ENCODE measurements around the gene IFI30. TPM values are rescaled to one million over a fixed set of nuclear protein-coding genes. Genes with fewer than 3 reads are reported as not detected.
A peak's percentile ranks its signal among the peaks of the same experiment; 100 is the strongest.

Gene IFI30
- total RNA-seq, 2 donors from 2014 or later, result 60.7 to 76.7 TPM

DNA sequence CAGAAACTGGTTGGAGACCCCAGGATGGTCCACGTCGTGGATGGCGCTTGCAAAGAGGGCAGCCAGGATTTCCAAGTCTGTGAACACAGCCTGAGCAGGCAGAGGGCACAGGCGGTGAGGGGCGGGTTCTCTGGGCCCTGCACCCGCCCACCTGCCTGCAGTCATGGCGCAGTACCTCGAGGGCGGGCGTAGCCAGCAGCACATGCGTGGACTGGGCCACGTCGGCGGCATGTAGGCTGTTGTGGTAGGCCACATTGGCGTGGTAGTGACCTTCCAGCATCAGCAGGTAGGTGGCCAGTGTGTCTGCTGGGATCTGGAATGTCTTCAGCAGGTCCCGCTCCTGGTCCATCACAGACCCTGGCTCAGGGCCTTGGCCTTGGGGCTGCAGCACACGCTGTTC is 44.5 kb downstream of the IFI30 start:
- intact Hi-C loops (cut with DNase I), result no loop called here
- DNase-seq (ENCODE audit: low spot score), result no peak

DNA sequence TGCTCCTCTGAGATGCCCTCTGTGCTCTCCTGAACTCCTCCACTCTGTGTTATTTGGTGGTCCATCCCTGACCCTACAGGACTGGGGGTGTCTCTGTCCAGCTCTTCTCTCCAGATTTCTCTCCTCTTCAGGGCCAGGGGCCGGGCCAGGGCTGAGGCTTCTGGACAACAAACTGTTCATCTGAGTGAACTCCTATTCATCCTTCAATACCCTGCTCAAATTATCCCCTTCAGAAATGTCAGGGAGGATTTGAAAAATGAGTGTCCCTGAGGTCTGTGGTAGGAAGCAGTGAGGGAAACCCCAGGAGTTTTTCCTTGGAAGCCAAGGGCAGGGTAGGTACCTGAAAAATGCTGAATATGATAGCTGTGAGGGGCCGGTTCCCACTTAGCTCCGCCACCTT is 45.0 kb downstream of the IFI30 start:
- no peak for DNase-seq (ENCODE audit: low spot score)
- intact Hi-C loops (cut with DNase I), result no loop called here

DNA sequence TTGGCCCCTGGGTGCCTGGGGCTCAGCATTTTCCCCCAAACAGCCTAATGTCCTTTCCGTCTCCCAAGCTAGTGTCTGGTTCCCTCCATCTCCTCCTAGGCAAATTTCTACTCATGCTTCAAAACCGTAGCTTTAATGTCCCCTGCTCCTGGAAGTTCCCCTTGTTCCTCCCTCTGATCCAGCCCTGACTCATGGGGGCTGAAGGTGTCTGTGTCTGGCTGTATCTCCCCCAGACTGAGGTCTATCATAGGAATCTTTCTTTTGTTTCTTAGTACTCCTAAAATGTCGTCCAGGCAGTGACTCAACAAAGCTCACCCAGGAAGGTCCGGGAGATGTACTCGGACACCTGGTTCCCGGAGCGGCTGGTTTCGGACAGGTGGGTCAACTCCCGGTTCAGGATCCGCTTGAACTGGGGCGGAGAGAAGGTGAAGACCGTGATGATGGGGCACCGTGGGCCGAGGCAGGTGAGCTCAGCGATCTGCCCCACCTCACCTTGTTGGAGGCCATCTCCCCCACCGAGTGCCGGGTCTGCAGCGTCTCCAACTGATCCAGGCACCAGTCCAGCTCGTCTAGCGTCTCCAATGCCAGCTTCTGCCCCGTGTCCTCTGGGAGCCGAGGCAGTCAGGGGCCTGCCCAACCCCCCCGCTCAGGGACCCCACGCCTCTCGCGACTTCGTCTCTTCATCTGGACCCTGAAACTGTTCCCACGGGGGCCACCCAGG is 46.5 kb downstream of the IFI30 start:
- DNase-seq (ENCODE audit: low spot score), result no peak
- intact Hi-C loops (cut with DNase I), result no loop called here

DNA sequence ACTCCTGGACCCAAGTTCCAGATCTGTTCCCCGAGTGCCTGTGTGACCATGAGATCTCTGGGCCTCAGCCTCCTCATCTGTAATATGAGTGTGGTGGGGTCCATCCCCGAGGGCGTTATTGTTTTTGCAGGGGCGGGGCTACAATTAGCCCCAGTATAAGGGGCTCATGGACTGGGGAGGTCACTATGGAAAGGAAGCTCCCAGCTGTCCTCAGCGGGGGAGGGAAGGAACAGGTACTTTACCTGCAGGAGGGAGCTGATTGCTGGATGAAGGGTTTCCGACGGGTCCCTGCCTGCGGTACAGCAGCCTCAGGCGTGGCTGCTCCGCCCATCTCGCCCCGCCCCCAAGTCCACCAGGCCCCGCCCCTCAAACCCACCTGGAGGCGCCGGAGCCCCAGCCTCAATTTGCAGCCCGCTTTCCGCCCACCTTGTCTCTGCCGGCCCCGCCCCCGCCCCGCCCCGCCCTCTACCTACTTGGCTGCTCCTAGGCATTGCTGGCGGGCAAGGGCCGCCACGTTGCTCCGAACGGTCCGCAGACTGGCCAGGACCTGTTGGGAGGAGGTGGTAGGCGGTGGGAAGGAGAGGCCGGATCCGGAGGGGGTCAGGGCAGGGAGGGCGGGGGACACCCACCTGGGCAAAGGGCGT is 47.1 kb downstream of the IFI30 start:
- no peak for DNase-seq (ENCODE audit: low spot score)
- intact Hi-C loops (cut with DNase I), result no loop called here

DNA sequence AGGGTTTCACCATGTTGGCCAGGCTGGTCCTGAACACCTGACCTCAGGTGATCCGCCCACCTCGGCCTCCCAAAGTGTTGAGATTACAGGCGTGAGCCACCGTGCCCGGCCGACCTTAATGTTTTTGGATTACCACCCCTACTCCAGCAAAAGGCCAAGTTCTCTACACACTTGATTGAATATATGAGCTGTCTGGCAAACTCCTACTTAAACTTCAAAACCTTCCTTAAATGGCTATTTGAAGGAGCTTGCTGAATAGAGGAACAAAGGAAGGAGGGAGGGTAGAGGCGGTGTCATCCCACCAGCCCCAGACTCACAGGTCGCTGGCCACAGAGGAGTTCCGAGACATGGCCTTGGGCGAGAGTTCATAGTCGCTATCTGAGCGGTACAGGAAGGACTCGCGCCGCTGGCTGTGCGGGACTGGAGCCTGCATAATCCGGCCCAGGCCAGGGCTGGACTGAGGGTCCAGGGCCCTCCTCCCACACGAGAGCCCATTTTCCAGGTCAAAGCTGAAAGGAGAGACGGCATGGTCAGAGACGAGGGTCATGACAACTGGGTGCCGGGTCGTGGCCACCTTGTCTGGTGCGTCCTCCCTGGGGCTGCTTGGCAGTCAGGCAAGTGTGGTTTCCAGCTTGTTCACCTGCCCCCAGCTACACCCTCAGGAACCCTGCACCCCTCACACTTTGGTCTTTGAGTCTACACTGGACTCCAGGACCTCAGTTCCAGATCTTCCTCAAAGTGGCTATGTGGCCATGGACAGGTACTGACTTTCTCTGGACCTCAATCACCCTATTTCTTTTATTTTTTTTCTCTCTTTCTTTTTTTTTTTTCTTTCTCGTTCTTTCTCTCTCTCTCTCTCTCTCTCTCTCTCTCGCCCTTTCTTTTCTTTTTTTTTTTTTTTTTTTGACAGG is 48.5 kb downstream of the IFI30 start:
- no peak for DNase-seq (ENCODE audit: low spot score)
- intact Hi-C loops (cut with DNase I), result no loop called here

DNA sequence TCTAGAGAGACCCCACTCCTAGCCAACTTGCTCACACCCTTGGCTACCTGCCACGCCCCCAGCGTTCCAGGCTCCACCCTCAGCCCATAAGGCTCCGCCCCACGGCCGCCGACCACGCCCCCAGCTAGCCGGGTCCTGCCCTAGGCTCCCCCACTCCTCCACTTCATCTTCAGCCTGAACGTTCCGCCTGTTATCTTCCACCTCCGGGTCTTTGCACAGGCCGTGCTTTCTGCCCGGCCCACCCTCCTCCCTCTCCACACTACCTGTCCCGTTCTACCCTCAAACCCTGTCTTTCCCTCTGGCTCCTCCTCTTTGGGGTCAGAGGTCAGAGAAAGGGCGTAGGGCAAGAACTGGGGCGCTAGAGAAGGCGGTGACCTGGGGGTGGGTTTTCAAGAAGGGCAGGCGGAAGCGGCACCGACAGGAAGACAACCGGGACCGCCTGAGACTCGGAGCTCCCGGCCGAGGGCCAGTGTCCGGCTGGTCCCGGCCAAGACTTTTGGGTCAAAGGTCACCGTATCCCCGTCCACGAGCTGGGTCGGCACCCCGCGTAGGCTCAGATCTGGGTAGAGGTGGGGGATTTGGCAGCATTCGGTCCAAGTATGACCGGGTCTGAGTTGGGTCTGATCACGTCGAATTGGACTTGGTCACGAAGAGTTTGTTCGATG is 50.4 kb downstream of the IFI30 start:
- DNase-seq (ENCODE audit: low spot score), result no peak
- intact Hi-C loops (cut with DNase I), result no loop called here

DNA sequence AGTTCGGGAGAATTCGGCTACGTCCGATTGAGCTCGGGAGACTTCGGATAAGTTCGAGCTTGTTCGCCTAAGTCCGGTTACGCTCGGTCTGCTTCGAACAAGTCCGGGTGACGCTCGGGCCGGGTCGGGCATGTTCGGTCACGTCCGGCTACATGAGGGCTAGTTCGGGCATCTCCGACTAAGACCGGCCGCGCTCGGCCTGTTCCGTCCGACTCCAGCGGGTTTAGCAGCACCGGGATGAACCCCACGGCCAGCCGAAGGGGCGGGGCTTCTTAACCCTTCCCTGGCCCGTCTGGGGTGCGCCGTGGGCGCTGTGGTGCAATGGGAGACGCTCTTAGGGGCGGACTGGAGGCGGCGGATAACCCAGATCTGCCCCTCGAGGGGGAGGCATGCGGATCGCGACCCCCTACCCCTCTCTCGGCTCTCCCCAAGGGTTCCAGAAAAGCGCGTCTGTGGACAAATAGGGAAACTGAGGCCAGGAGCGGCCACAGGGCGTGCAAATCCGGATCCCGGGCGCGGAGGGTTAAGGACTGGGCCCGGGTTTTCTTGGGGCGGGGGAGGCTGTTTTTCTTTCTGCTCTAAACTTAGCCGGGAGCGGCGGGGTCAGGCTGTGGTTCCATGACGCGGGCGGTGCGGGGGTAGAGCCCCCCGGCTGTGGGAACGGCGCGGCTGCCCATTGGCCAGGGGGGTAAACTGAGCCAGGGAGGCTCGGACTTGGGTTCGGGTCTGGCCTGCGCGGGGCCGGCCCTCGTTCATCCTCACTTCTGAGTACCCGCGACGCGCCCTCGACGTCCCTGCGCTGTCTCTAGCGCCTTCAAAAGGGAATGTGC is 51.1 kb downstream of the IFI30 start:
- intact Hi-C loops (cut with DNase I), result no loop called here
- peak; percentile 100 for DNase-seq (ENCODE audit: low spot score)

DNA sequence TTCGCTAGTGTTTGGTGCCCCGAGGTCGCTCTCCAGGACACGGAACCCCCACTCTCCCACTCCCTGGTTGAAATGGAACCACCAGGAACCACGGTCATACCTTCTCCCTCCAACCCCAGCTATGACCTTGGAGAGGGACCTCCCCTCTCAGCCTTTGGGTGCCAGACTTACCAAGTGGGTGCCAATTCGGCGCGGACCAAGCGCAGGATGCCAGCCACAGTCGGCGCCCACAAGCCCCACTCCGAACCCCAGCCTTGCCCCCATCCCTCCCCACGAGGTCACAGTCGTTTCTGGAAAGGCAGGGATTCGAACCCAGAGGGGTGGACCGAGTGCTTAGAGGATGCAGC is 51.7 kb downstream of the IFI30 start:
- intact Hi-C loops (cut with DNase I), result no loop called here
- no peak for DNase-seq (ENCODE audit: low spot score)

DNA sequence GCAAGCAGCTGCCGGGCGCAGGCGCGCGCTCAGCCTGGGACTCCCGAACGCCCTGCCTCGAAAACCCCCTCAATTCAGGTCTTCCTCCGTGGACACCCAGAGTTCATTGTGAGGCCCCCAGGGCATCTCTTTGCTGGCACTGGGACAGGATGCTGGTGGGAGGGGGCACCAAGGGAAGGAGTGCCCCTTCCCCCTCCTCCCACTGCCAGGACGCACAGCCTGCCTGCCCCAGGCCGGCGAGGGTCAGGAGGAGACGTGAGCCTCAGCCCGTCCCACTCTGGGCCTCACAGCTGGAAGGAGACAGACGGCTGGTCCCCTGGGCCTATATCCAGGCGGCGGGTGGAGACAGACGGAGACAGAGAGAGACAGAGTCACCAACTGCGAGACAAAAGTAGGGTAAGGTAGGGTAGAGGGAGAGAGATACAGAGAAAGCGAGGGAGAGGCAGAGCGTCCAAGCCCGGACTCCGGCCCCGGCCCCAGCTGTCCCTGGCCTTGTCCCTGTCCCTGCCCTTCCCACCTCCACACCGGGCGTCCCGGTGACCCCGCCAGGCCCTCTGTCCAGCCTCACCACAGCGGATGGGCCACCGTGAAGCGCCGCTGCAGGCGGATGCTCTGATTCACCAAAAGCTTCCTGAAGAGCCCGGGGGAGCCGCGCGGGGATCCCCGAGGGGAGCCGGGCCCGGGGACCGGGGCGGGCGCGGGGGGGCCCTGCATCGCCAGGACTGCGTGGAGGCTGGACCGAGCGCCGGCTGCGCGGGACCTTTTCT is 52.3 kb downstream of the IFI30 start, which contains the start of gene PDE4C:
PDE4C (minus strand) TSS at position 737 of the 767 bp plus-strand sequence; CDS start at position 714, 23 bp downstream.
- no peak for DNase-seq (ENCODE audit: low spot score)
- intact Hi-C loops (cut with DNase I), result no loop called here

DNA sequence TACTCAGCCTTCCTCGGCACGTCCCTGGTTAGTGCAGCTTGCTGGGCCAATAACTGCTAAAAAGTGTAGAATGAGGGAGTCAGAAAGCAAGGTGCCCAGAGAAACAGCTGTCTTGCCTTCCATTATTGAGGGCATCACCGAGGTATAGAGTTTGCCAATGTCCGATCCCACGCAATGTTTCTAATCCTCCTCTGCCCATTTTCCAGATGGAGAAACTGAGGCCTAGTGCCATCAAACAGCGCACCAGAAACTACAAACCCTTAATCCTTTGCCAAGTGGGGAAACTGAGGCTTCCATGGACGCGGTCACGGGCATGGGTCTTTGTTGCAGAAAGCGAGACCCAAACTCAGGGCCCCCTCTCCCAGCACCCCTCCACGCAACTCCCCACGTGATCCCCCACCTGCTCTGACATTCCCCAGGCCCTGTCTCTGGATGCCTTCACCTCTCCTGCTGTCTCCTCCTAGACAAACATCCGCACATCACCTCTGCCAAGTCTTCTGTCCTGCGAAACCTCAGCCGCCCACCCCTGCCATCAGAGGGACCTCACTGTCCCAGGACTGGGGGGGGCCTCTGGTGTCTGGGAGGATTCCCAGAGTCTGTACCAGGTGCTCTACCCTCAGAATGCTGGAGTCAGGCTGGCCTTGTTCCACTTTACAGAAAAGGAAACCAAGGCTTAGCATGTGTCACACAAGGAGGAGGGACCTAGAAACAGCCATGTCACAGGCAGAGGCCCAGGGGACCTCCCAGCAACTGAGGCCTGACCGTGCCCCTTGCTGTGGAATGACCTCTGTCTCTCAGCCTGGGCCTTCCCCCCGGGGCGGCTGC is 53.6 kb downstream of the IFI30 start:
- DNase-seq (ENCODE audit: low spot score), result no peak
- intact Hi-C loops (cut with DNase I), result no loop called here

Other genes with a start within 250 kb of the IFI30 start
- 10 to 100 TPM; 48.5 to 73.0 TPM for gene CCDC124, start 240.8 kb upstream of the IFI30 start, total RNA-seq
- under 1 TPM in 1 of 2 donors, not detected in 1; 0.33 TPM for gene KCNN1, start 206.7 kb upstream of the IFI30 start, total RNA-seq
- 10 to 100 TPM; 21.0 to 25.2 TPM for gene ARRDC2, start 165.6 kb upstream of the IFI30 start, total RNA-seq
- 1 to 10 TPM; 1.7 to 2.3 TPM for gene IL12RB1, start 86.9 kb upstream of the IFI30 start, total RNA-seq
- 1 to 10 TPM; 5.6 to 7.1 TPM for gene MAST3, start 76.0 kb upstream of the IFI30 start, total RNA-seq
- gene PIK3R2, start 20.6 kb upstream of the IFI30 start, total RNA-seq, result 10 to 100 TPM; 11.5 to 13.0 TPM
- gene MPV17L2, start 19.4 kb downstream of the IFI30 start, total RNA-seq, result 1 to 10 TPM; 6.1 to 6.6 TPM
- gene RAB3A, start 30.2 kb downstream of the IFI30 start, total RNA-seq, result 1 to 10 TPM; 1.9 to 2.9 TPM
- gene PDE4C, start 52.6 kb downstream of the IFI30 start, total RNA-seq, result 1 to 10 TPM in 1 of 2 donors, under 1 TPM in 1; 0.90 to 1.1 TPM
- gene IQCN, start 100.6 kb downstream of the IFI30 start, total RNA-seq, result 1 to 10 TPM; 2.6 to 4.9 TPM
- 100 to 1,000 TPM; 192 to 231 TPM for gene JUND, start 107.8 kb downstream of the IFI30 start, total RNA-seq
- gene LSM4, start 149.3 kb downstream of the IFI30 start, total RNA-seq, result 10 to 100 TPM; 44.4 to 46.9 TPM
- 10 to 100 TPM; 42.8 to 48.6 TPM for gene PGPEP1, start 166.8 kb downstream of the IFI30 start, total RNA-seq
- gene GDF15, start 212.3 kb downstream of the IFI30 start, total RNA-seq, result 1 to 10 TPM; 3.1 to 4.5 TPM
- gene LRRC25, start 223.8 kb downstream of the IFI30 start, total RNA-seq, result 10 to 100 TPM in 1 of 2 donors, 1 to 10 TPM in 1; 6.8 to 16.8 TPM
- gene SSBP4, start 245.6 kb downstream of the IFI30 start, total RNA-seq, result 10 to 100 TPM; 54.4 to 56.9 TPM

All from posterior vena cava (tissue), 2 donors.